Occipital lobe (tissue), 2 donors: ENCODE results near the gene TMEM40. TPM values are rescaled to one million over a fixed set of nuclear protein-coding genes. Genes with fewer than 3 reads are reported as not detected.
"Not testable (repeated sequence)": the region's sequence is repeated elsewhere in the genome, so short reads cannot be mapped to it uniquely, and the experiment has no call there.

ENCODE experiments used
- DNase-seq: peaks from one replicate; lab custom pipeline; 2025; lab: John Stamatoyannopoulos, UW
- total RNA-seq: library from RNA; depleted of rRNA; stranded (reverse); fragments of >200 nt; gene quantifications from one replicate; pipeline ENCODE4 v1.2.3, GENCODE V29; 2014

Gene TMEM40
- not detected for total RNA-seq

- DNase-seq: no peak
Observed at GRCh38 chr3:12759097-12759679, at the start of gene TMEM40. Gene TMEM40 (minus strand): TSS chr3:12759259. CDS start chr3:12749832, 9,427 bp downstream.

- no peak for DNase-seq
Observed at GRCh38 chr3:12808587-12808986, 49.5 kb upstream of the TMEM40 start.

- DNase-seq: no peak
Observed at GRCh38 chr3:12807601-12808359, 48.7 kb upstream of the TMEM40 start.

GRCh38 chr3:12807066-12807465 lies 48.0 kb upstream of the TMEM40 start:
- DNase-seq: no peak

GRCh38 chr3:12803371-12803770 lies 44.3 kb upstream of the TMEM40 start:
- DNase-seq: no peak

GRCh38 chr3:12799525-12800440 lies 40.7 kb upstream of the TMEM40 start:
- no peak for DNase-seq

- no peak for DNase-seq
Observed at GRCh38 chr3:12798559-12799179, 39.6 kb upstream of the TMEM40 start.

- DNase-seq: no peak
Observed at GRCh38 chr3:12797892-12798558, 39.0 kb upstream of the TMEM40 start.

GRCh38 chr3:12797124-12797891 lies 38.2 kb upstream of the TMEM40 start:
- no peak for DNase-seq

- DNase-seq: peak; percentile 48
Observed at GRCh38 chr3:12796171-12797123, 37.4 kb upstream of the TMEM40 start, which contains the start of gene CAND2. Gene CAND2 (plus strand): TSS chr3:12796680. CDS start chr3:12796721, 41 bp downstream.

GRCh38 chr3:12793701-12794100 lies 34.6 kb upstream of the TMEM40 start:
- DNase-seq: no peak

GRCh38 chr3:12791430-12791829 lies 32.4 kb upstream of the TMEM40 start:
- DNase-seq: no peak

GRCh38 chr3:12787967-12788690 lies 29.1 kb upstream of the TMEM40 start:
- DNase-seq: not testable (repeated sequence)

GRCh38 chr3:12787346-12787745 lies 28.3 kb upstream of the TMEM40 start:
- DNase-seq: not testable (repeated sequence)

- DNase-seq: no peak
Observed at GRCh38 chr3:12785096-12785495, 26.0 kb upstream of the TMEM40 start.

GRCh38 chr3:12782172-12782815 lies 23.2 kb upstream of the TMEM40 start:
- no peak for DNase-seq

GRCh38 chr3:12780751-12781150 lies 21.7 kb upstream of the TMEM40 start:
- no peak for DNase-seq

- no peak for DNase-seq
Observed at GRCh38 chr3:12777171-12777570, 18.1 kb upstream of the TMEM40 start.
